Right atrium auricular region (tissue), 2 donors: ENCODE results near the gene STYK1. TPM values are rescaled to one million over a fixed set of nuclear protein-coding genes. Genes with fewer than 3 reads are reported as not detected.
"Not testable (repeated sequence)": the region's sequence is repeated elsewhere in the genome, so short reads cannot be mapped to it uniquely, and the experiment has no call there.

Experiments used
- DNase-seq: peaks from one replicate; pipeline ENCODE4 v3.0.0-alpha.2; 2019; ENCODE audit warnings: low spot score
- H3K27ac ChIP-seq, 2 donors: fragments of 200-600 bp; sonication (generic); 1 replicate in 1 of 2; 2 replicates in 1 of 2; pipeline ENCODE4 v1.5.1; 2016 to 2019
- H3K27me3 ChIP-seq, 2 donors: fragments of 200-600 bp; sonication (generic); one replicate each; pipeline versions ENCODE4 v1.5.1 to v1.6.0; 2017 to 2019
- H3K36me3 ChIP-seq: fragments of 200-600 bp; sonication (generic); one replicate; pipeline ENCODE4 v1.5.1; 2016
- H3K4me1 ChIP-seq, 2 donors: fragments of 200-600 bp; sonication (generic); one replicate each; pipeline versions ENCODE4 v1.5.1 to v1.6.0; 2017 to 2019
- H3K4me3 ChIP-seq, 2 donors: fragments of 200-600 bp; sonication (generic); 1 replicate in 1 of 2; 2 replicates in 1 of 2; pipeline ENCODE4 v1.5.1; 2017 to 2019; ENCODE audit warnings: mild to moderate bottlenecking in 1 of 2, moderate library complexity in 1 of 2
- H3K9me3 ChIP-seq, 2 donors: fragments of 200-600 bp; sonication (generic); one replicate each; pipeline ENCODE4 v1.5.1; 2019
- total RNA-seq, 2 donors: library from RNA; depleted of rRNA; stranded (reverse); fragments of >200 nt; gene quantifications; one replicate each; pipeline ENCODE4 v1.1.0, GENCODE V29; 2016
- TF ChIP-seq, protein P1 (sequence below), 2 donors: fragments of 200-600 bp; sonication (generic); IDR thresholded peaks; one replicate each; pipeline ENCODE4 v1.5.1; 2019; ENCODE audit warnings: antibody characterized with exemption in 2 of 2

Gene STYK1
- total RNA-seq, 2 donors from 2014 or later = 0.12 TPM; not detected in 1

DNA sequence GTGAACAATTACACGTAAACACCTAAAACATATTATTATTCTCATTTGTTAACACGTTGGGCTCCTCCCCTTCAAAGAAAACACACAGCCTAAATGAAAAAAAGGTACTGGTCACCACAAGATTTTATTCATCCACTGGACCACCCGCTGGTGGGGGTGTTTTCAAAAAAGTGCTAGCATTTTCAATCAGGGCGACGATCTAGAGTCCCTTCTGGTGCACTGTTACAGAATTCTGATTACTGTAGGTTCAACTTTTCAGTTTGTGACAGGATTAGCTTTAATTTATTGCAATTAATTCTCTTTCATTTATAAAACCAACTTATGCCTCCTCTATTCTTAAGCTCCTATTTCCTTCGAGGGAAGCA lies 60.9 kb downstream of the STYK1 start:
- no peaks in the 10 kb centered on the region for H3K9me3 ChIP-seq
- peak overlapping the region; percentile 90 to 95 for H3K27ac ChIP-seq
- TF ChIP-seq, protein P1, sequence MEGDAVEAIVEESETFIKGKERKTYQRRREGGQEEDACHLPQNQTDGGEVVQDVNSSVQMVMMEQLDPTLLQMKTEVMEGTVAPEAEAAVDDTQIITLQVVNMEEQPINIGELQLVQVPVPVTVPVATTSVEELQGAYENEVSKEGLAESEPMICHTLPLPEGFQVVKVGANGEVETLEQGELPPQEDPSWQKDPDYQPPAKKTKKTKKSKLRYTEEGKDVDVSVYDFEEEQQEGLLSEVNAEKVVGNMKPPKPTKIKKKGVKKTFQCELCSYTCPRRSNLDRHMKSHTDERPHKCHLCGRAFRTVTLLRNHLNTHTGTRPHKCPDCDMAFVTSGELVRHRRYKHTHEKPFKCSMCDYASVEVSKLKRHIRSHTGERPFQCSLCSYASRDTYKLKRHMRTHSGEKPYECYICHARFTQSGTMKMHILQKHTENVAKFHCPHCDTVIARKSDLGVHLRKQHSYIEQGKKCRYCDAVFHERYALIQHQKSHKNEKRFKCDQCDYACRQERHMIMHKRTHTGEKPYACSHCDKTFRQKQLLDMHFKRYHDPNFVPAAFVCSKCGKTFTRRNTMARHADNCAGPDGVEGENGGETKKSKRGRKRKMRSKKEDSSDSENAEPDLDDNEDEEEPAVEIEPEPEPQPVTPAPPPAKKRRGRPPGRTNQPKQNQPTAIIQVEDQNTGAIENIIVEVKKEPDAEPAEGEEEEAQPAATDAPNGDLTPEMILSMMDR (IDR thresholded peaks at IDR 0.05) = no peak
- H3K4me1 ChIP-seq = peaks cover 0 to 19% of the 10 kb centered on the region in 2 donors
- no peak for DNase-seq
- no peaks in the 10 kb centered on the region for H3K27me3 ChIP-seq
- H3K36me3 ChIP-seq = peaks cover 6% of the 10 kb centered on the region
- H3K4me3 ChIP-seq = peak overlapping the region; percentile 90

DNA sequence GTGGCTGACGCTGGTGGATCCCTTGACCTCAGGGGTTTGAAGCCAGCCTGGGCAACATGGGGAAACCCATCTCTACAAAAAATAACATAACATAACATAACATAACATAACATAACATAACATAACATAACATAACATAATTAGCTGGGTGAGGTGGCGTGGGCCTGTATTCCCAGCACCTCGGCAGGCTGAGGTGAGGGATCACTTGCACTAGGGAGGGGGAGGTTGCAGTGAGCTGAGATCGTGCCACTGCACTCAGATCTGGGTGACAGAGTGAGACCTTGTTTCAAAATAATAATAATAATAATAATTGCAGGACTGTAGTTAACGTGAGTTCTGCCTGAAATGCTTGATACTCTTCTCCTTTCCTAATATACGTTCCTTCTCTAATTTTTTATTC lies 61.7 kb downstream of the STYK1 start:
- peaks cover 6% of the 10 kb centered on the region for H3K36me3 ChIP-seq
- TF ChIP-seq, protein P1 (IDR thresholded peaks at IDR 0.05) = no peak
- H3K27ac ChIP-seq = peak overlapping the region in 1 of 2 donors; percentile 95
- no peaks in the 10 kb centered on the region for H3K9me3 ChIP-seq
- no peak overlapping the region for H3K4me3 ChIP-seq
- no peaks in the 10 kb centered on the region for H3K27me3 ChIP-seq
- no peak for DNase-seq
- H3K4me1 ChIP-seq = peaks cover 0 to 19% of the 10 kb centered on the region in 2 donors

DNA sequence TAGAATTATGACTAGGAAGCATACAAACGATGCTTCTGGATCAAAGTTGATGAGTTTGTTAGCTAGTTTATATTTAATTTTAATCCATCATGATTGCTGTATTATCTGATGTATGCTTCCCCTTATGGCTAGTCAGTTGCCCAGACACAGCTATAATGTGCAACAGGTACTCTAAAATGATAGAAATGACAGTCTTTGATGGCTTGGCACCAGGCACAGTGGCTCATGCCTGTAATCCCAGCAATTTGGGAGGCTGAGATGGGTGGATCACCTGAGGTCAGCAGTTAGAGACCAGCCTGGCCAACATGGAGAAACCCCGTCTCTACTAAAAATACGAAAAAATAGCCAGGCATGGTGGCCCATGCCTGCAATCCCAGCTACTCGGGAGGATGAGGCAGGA lies 62.6 kb downstream of the STYK1 start:
- peaks cover 0 to 19% of the 10 kb centered on the region in 2 donors for H3K4me1 ChIP-seq
- H3K36me3 ChIP-seq, DNase-seq, H3K9me3 ChIP-seq, H3K27ac ChIP-seq, H3K4me3 ChIP-seq, H3K27me3 ChIP-seq: not testable (repeated sequence)

DNA sequence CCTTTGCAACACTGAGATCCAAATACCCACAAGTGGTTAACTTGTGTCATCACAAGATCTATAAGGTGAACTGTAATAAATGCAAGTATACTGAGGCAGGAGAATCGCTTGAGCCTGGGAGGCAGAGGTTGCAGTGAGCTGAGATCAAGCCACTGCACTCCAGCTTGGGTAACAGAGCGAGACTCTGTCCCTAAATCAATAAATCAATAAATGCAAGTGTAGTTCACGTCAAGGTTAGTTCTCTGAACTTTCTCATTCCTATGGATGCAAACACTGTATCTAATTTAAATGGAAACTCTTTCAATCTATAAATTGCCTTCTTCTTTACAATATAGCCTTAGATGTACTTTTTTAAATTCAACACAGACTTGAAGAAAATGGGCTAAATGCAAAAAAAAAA lies 63.7 kb downstream of the STYK1 start:
- H3K36me3 ChIP-seq = peaks cover 6% of the 10 kb centered on the region
- no peak overlapping the region for H3K27ac ChIP-seq
- DNase-seq = no peak
- H3K27me3 ChIP-seq = no peaks in the 10 kb centered on the region
- no peak overlapping the region for H3K4me3 ChIP-seq
- TF ChIP-seq, protein P1 (IDR thresholded peaks at IDR 0.05) = no peak
- no peaks in the 10 kb centered on the region for H3K9me3 ChIP-seq
- H3K4me1 ChIP-seq = peaks cover 0 to 19% of the 10 kb centered on the region in 2 donors

DNA sequence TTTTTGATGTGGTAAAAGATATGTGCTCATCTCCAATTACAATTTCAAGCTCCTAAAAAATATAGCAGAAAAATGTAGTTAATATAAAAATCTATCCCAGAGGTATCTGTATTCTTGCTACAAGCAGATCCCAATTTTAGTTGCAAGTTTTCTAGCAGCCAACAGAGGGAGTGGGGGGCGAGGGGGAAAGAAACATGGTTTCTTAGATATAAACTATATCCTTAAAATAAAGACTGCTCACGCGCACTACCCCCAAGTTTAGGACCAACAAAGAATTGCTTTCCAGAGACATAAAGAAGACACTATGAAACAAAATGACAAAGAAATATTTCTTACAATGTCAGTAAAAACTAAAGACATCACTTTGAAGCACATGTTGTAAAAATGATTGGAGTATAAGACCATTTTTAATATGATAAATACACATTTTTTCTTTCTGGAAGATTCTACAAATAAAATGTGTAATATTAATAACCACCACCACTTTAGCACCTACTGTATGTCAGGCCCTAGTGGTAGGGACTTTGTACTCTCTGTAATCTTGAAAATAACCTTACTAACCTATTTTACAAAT lies 65.9 kb downstream of the STYK1 start:
- Histone ChIP-seq H3K4me1 (peaks cover 0 to 13% of the 10 kb centered on the region in 2 donors), H3K9me3 (no peaks in the 10 kb centered on the region), H3K36me3 (peaks cover 6% of the 10 kb centered on the region), H3K27ac (no peak overlapping the region), H3K27me3 (no peaks in the 10 kb centered on the region), H3K4me3 (no peak overlapping the region)
- TF ChIP-seq, protein P1 (IDR thresholded peaks at IDR 0.05) = peak; percentile 14 to 45
- DNase-seq = no peak

DNA sequence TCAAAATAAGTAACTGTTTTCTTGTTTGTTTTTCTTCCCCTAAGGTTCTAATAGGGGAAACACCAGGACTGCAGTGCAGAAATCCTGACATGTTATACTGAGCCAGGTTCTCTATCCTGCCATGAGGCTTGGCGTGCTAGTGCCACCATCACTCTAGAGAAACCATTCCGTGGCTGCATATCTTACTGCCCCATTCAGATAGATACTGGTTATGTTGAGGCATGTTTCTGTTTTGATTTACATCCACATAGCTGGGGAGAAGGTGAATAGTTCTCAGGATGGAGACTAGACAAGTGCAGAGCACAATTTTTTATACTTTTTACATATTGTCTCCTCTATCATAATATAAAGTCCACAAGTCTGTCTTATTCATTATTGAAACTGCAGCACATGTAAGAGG lies 72.0 kb downstream of the STYK1 start:
- no peaks in the 10 kb centered on the region for H3K4me1 ChIP-seq
- H3K9me3 ChIP-seq = no peaks in the 10 kb centered on the region
- DNase-seq = no peak
- TF ChIP-seq, protein P1 (IDR thresholded peaks at IDR 0.05) = no peak
- no peaks in the 10 kb centered on the region for H3K27me3 ChIP-seq
- no peak overlapping the region for H3K4me3 ChIP-seq
- no peaks in the 10 kb centered on the region for H3K36me3 ChIP-seq
- H3K27ac ChIP-seq = no peak overlapping the region
